Endothelial cell of umbilical vein (primary cell): Measurements from ENCODE around the gene ST6GALNAC6. TPM values are rescaled to one million over a fixed set of nuclear protein-coding genes. Genes with fewer than 3 reads are reported as not detected.
A peak's percentile ranks its signal among the peaks of the same experiment; 100 is the strongest.

ENCODE experiments used
- BruUV-seq: library from RNA; stranded (reverse); fragments of 400-500 nt; replicated peaks from 2 replicates; lab custom pipeline; 2021; lab: Mats Ljungman, UMichigan
- CTCF ChIA-PET: fragments of 300-600, 350-600 bp; sonication (Branson Sonifier 250); formaldehyde crosslinking; loops from one replicate; lab custom pipeline; 2021; ENCODE audit warnings: antibody characterized with exemption, inconsistent platforms; lab: Charles Lee
- POLR2A ChIA-PET: fragments of 300-600, 350-600 bp; sonication (Branson Sonifier 250); formaldehyde crosslinking; loops from one replicate; lab custom pipeline; 2021; ENCODE audit warnings: antibody characterized with exemption, inconsistent platforms; lab: Charles Lee
- DNase-seq: peaks from one replicate; pipeline ENCODE4 v3.0.0-alpha.2; 2011; ENCODE audit warnings: low read depth, low spot score
- FAIRE-seq: peaks from 2 replicates; lab custom pipeline; 2011; peaks lifted over from hg19 to GRCh38; lab: Jason Lieb, UNC
- H2AFZ ChIP-seq: 2 replicates; pipeline ENCODE4 v1.6.0; 2012; ENCODE audit warnings: low read depth, low read length, control low read depth, inconsistent platforms
- H3K27ac ChIP-seq: 2 replicates; pipeline ENCODE4 v1.5.1; 2011; ENCODE audit warnings: low read depth, mild to moderate bottlenecking, control low read depth, low read length, moderate library complexity; ENCODE audit not compliant: insufficient read depth
- H3K27me3 ChIP-seq, 2 experiments: 2 replicates each; pipeline versions ENCODE4 v1.6.0 to v1.6.1; 2011; ENCODE audit warnings: low read length in 2 of 2, mixed read lengths in 1 of 2; ENCODE audit not compliant: control insufficient read depth in 2 of 2, insufficient read depth in 2 of 2
- H3K36me3 ChIP-seq, 2 experiments: 2 replicates in 1 of 2; 3 replicates in 1 of 2; pipeline ENCODE4 v1.5.1; 2011; ENCODE audit warnings: low read length in 2 of 2, mild to moderate bottlenecking in 1 of 2, moderate library complexity in 1 of 2; ENCODE audit not compliant: control insufficient read depth in 2 of 2, insufficient read depth in 2 of 2; ENCODE audit errors: extremely low read depth in 1 of 2
- H3K4me1 ChIP-seq: 3 replicates; pipeline ENCODE4 v1.5.1; 2011; ENCODE audit warnings: mild to moderate bottlenecking, low read length; ENCODE audit not compliant: control insufficient read depth, insufficient read depth; ENCODE audit errors: extremely low read depth
- H3K4me2 ChIP-seq: 2 replicates; pipeline ENCODE4 v1.6.1; 2011; ENCODE audit warnings: low read length, control low read depth, mixed read lengths; ENCODE audit not compliant: insufficient read depth
- H3K4me3 ChIP-seq, 3 experiments: fragments of 200-600 bp in 1 of 3; sonication (generic), shearing (Covaris generic) in 1 of 3; replicated peaks in 1 of 3; 2 replicates each; pipeline ENCODE4 v1.5.1; 2011 to 2016; ENCODE audit warnings: control low read depth in 3 of 3, low read length in 3 of 3, mild to moderate bottlenecking in 2 of 3, inconsistent platforms in 1 of 3, low read depth in 1 of 3, moderate library complexity in 1 of 3; ENCODE audit not compliant: insufficient read depth in 1 of 3
- H3K79me2 ChIP-seq: 2 replicates; pipeline ENCODE4 v1.6.0; 2012; ENCODE audit warnings: low read length, inconsistent platforms; ENCODE audit not compliant: control insufficient read depth, insufficient read depth
- H3K9ac ChIP-seq: replicated peaks from 2 replicates; pipeline ENCODE3; 2011; ENCODE audit warnings: low read length, control low read depth; ENCODE audit not compliant: insufficient read depth; ENCODE audit errors: extremely low read depth
- H3K9me1 ChIP-seq: replicated peaks from 3 replicates; pipeline ENCODE4 v1.6.0; 2011; ENCODE audit warnings: mild to moderate bottlenecking, low read length; ENCODE audit not compliant: control insufficient read depth, insufficient read depth; ENCODE audit errors: extremely low read depth
- H3K9me3 ChIP-seq: replicated peaks from 2 replicates; pipeline ENCODE4 v1.5.1; 2012; ENCODE audit warnings: low read length, inconsistent platforms; ENCODE audit not compliant: control insufficient read depth, insufficient read depth
- H4K20me1 ChIP-seq: replicated peaks from 2 replicates; pipeline ENCODE3; 2011; ENCODE audit warnings: mild to moderate bottlenecking, low read length; ENCODE audit not compliant: control insufficient read depth, insufficient read depth; ENCODE audit errors: extremely low read depth
- GATA2 ChIP-seq: IDR thresholded peaks from 2 replicates; pipeline ENCODE4 v1.7.0; 2011; ENCODE audit warnings: low read depth, mild to moderate bottlenecking, moderate library complexity, mixed read lengths, low read length; ENCODE audit not compliant: insufficient read length, insufficient read depth
- dilution Hi-C: fragments of 300-500 bp; cut with MboI; formaldehyde crosslinking; loops from one replicate; pipeline ENCODE4 v1.15.0; 2019; ENCODE audit warnings: low sequenced_read_pairs; ENCODE audit not compliant: extremely low pct_ligation_motif_present
- intact Hi-C: fragments of 100-400 bp; cut with micrococcal nuclease; formaldehyde crosslinking; loops from one replicate; pipeline ENCODE4 v1.10.0; 2022
- polyA plus RNA-seq, 4 experiments: library from polyadenylated mRNA; depleted of rRNA in 3 of 4; stranded (reverse) in 3 of 4; unstranded in 1 of 4; fragments of >200 nt; gene quantifications; 2 replicates each; pipeline versions ENCODE4 v1.2.1 to v1.2.3, GENCODE V29; 2011 to 2012; ENCODE audit warnings: missing spikeins in 1 of 4
- total RNA-seq: library from RNA; stranded (reverse); gene quantifications from 2 replicates; pipeline ENCODE4 v1.2.3, GENCODE V29; 2021
- TF ChIP-seq, protein P1 (sequence below), 2 donors: IDR thresholded peaks; 1 replicate in 1 of 2; 2 replicates in 1 of 2; pipeline ENCODE4 v1.5.1; 2011; ENCODE audit warnings: low read length in 2 of 2, mild to moderate bottlenecking in 2 of 2, moderate library complexity in 2 of 2, control low read depth in 1 of 2, inconsistent platforms in 1 of 2, low read depth in 1 of 2; ENCODE audit not compliant: insufficient read depth in 1 of 2; ENCODE audit errors: extremely low read depth in 1 of 2

The ST6GALNAC6 gene
- total and polyA plus RNA-seq, 2 donors (not counting 3 experiments of a cell fraction or from before 2014, with no cell fraction given), result 43.0 to 78.9 TPM

DNA sequence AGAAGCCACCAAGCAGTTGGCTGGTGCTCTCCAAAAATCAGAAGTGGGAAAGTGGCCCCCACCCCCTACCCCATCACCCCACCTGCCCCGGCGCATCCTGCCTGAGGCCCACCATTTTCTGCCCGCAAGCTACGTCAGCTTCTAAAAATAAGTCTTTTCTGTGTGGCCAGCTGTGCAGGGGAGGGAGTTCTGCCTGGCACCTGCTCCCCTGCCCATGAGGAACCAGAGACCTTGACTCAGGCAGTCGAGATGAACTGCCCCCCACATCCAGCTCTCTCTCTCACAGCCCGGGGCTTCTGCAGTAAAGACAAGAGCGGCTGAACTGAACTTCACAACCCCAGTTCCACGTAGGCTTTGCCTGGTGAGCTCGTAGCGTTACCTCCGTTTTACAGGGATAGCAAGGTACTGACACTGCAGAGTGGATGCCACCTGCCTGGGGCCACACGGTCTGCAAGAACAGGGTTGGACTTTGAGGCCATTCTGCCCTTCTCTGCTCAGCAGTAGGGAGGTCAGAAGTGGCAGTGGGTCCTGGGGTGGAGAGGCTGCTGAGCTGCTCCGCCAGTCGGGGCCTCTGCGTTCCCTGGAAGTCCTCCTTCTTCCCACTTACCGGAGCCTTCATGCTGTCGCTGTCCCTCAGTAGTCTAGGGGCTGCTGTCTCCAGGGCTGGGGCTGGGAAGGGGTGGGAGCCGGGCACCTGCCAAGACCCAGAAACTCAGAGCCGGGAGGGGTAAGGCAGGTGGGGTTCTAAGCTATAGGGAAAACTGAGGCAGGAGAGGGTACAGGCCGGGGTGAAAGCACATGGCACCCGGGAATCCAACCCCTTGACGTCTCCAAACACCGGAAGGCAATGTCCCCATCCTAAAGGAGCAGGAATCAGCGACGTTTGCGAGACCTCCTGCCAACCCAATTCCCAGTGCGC is 16.7 kb upstream of the ST6GALNAC6 start:
- H3K4me3 ChIP-seq, result peak overlapping the region; percentile 59 to 77 (median 71)
- peak overlapping the region; percentile 81 for H2AFZ ChIP-seq
- BruUV-seq, result TSS peak; percentile 41
- H3K9me1 ChIP-seq, result no peaks in the 10 kb centered on the region
- ChIA-PET CTCF (interaction anchor here (0.6 to 2.3 kb wide), 6 partner anchors 9 to 181 kb away, joined by 3 to 10 read pairs (median 5); partner anchors contain the start of genes ST6GALNAC6 and TOR2A), POLR2A (interaction anchor here (0.6 to 1.0 kb wide), 4 partner anchors 43 to 466 kb away, joined by 3 to 4 read pairs (median 3); partner anchors contain the start of gene TOR2A)
- FAIRE-seq, result peak; percentile 58
- H4K20me1 ChIP-seq, result no peaks in the 10 kb centered on the region
- intact Hi-C loops, result loop anchor here (2.0 to 10.0 kb wide), 3 partner anchors 17 to 414 kb away; partner anchors contain the start of gene ST6GALNAC6
- peaks cover 35% of the 10 kb centered on the region for H3K4me1 ChIP-seq
- peak overlapping the region; percentile 55 for H3K27ac ChIP-seq
- dilution Hi-C loops, result no loop called here
- H3K9ac ChIP-seq, result peak overlapping the region; percentile 81
- peak; percentile 26 for DNase-seq
- peaks cover 12% of the 10 kb centered on the region for H3K79me2 ChIP-seq
- H3K27me3 ChIP-seq, result no peaks in the 10 kb centered on the region
- H3K36me3 ChIP-seq, result peaks cover 0 to 16% of the 10 kb centered on the region in 2 experiments
- TF ChIP-seq, protein P1, sequence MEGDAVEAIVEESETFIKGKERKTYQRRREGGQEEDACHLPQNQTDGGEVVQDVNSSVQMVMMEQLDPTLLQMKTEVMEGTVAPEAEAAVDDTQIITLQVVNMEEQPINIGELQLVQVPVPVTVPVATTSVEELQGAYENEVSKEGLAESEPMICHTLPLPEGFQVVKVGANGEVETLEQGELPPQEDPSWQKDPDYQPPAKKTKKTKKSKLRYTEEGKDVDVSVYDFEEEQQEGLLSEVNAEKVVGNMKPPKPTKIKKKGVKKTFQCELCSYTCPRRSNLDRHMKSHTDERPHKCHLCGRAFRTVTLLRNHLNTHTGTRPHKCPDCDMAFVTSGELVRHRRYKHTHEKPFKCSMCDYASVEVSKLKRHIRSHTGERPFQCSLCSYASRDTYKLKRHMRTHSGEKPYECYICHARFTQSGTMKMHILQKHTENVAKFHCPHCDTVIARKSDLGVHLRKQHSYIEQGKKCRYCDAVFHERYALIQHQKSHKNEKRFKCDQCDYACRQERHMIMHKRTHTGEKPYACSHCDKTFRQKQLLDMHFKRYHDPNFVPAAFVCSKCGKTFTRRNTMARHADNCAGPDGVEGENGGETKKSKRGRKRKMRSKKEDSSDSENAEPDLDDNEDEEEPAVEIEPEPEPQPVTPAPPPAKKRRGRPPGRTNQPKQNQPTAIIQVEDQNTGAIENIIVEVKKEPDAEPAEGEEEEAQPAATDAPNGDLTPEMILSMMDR (IDR thresholded peaks at IDR 0.05; ENCODE audit: extremely low read depth in 1 of 2, insufficient read depth in 1 of 2, low read depth in 1 of 2, low read length in 2 of 2), result no peak
- no peak for TF ChIP-seq GATA2
- H3K9me3 ChIP-seq, result no peaks in the 10 kb centered on the region
- peak overlapping the region; percentile 68 for H3K4me2 ChIP-seq
